ENCODE results near the gene HOXC6. TPM values are rescaled to one million over a fixed set of nuclear protein-coding genes. Genes with fewer than 3 reads are reported as not detected.

The HOXC6 gene
- polyA plus RNA-seq, 2 donors: 1.4 TPM

GRCh38 chr12:54045868-54046521, 17.8 kb downstream of the HOXC6 start:
- H3K9me3 ChIP-seq (ENCODE audit: control insufficient read depth in 2 of 2, insufficient read depth in 1 of 2, low read depth in 1 of 2, low read length in 1 of 2): no peaks in the 10 kb centered on the region
- H3K27ac ChIP-seq (ENCODE audit: low read depth in 2 of 2, low read length in 1 of 2): no peak overlapping the region
- 37 to 46% methylated on average over 16 of the region's 16 CpGs for WGBS, 2 donors
- H3K4me3 ChIP-seq (ENCODE audit: low read depth in 1 of 2, low read length in 2 of 2): peak overlapping the region in 1 of 2 donors; percentile 57
- H3K4me1 ChIP-seq (ENCODE audit: control insufficient read depth in 2 of 2, insufficient read depth in 2 of 2, low read length in 1 of 2): peaks cover 0 to 5% of the 10 kb centered on the region in 2 donors
- no peaks in the 10 kb centered on the region for H3K36me3 ChIP-seq (ENCODE audit: control insufficient read depth in 2 of 2, insufficient read depth in 2 of 2, low read length in 1 of 2)
- H3K27me3 ChIP-seq (ENCODE audit: control insufficient read depth in 1 of 2, insufficient read depth in 2 of 2, low read length in 2 of 2): no peaks in the 10 kb centered on the region

GRCh38 chr12:54046809-54047159, 18.5 kb downstream of the HOXC6 start:
- Histone ChIP-seq H3K36me3 (ENCODE audit: control insufficient read depth in 2 of 2, insufficient read depth in 2 of 2, low read length in 1 of 2) (no peaks in the 10 kb centered on the region), H3K9me3 (ENCODE audit: control insufficient read depth in 2 of 2, insufficient read depth in 1 of 2, low read depth in 1 of 2, low read length in 1 of 2) (no peaks in the 10 kb centered on the region), H3K4me1 (ENCODE audit: control insufficient read depth in 2 of 2, insufficient read depth in 2 of 2, low read length in 1 of 2) (peaks cover 0 to 5% of the 10 kb centered on the region in 2 donors), H3K4me3 (ENCODE audit: low read depth in 1 of 2, low read length in 2 of 2) (peak overlapping the region; percentile 36 to 57), H3K27ac (ENCODE audit: low read depth in 2 of 2, low read length in 1 of 2) (peak overlapping the region; percentile 11 to 68), H3K27me3 (ENCODE audit: control insufficient read depth in 1 of 2, insufficient read depth in 2 of 2, low read length in 2 of 2) (no peaks in the 10 kb centered on the region)
- WGBS, 2 donors: 18 to 24% methylated on average over 27 of the region's 27 CpGs

- H3K27me3 ChIP-seq (ENCODE audit: control insufficient read depth in 1 of 2, insufficient read depth in 2 of 2, low read length in 2 of 2): no peaks in the 10 kb centered on the region
- WGBS, 2 donors: 21 to 24% methylated on average over 61 of the region's 61 CpGs
These were observed 19.1 kb downstream of the HOXC6 start for GRCh38 chr12:54047160-54047963.

GRCh38 chr12:54047964-54048303, 19.7 kb downstream of the HOXC6 start:
- Histone ChIP-seq H3K4me3 (ENCODE audit: low read depth in 1 of 2, low read length in 2 of 2) (peak overlapping the region in 1 of 2 donors; percentile 57), H3K27me3 (ENCODE audit: control insufficient read depth in 1 of 2, insufficient read depth in 2 of 2, low read length in 2 of 2) (no peaks in the 10 kb centered on the region), H3K4me1 (ENCODE audit: control insufficient read depth in 2 of 2, insufficient read depth in 2 of 2, low read length in 1 of 2) (peaks cover 5 to 6% of the 10 kb centered on the region in 2 donors), H3K27ac (ENCODE audit: low read depth in 2 of 2, low read length in 1 of 2) (peak overlapping the region; percentile 11 to 68), H3K9me3 (ENCODE audit: control insufficient read depth in 2 of 2, insufficient read depth in 1 of 2, low read depth in 1 of 2, low read length in 1 of 2) (no peaks in the 10 kb centered on the region), H3K36me3 (ENCODE audit: control insufficient read depth in 2 of 2, insufficient read depth in 2 of 2, low read length in 1 of 2) (no peaks in the 10 kb centered on the region)
- 49 to 50% methylated on average over 8 of the region's 8 CpGs for WGBS, 2 donors

More at GRCh38 chr12:54047160-54047963, 19.1 kb downstream of the HOXC6 start:
- Histone ChIP-seq H3K4me3 (ENCODE audit: low read depth in 1 of 2, low read length in 2 of 2) (peak overlapping the region; percentile 36 to 57), H3K9me3 (ENCODE audit: control insufficient read depth in 2 of 2, insufficient read depth in 1 of 2, low read depth in 1 of 2, low read length in 1 of 2) (no peaks in the 10 kb centered on the region), H3K4me1 (ENCODE audit: control insufficient read depth in 2 of 2, insufficient read depth in 2 of 2, low read length in 1 of 2) (peaks cover under 1 to 5% of the 10 kb centered on the region in 2 donors), H3K36me3 (ENCODE audit: control insufficient read depth in 2 of 2, insufficient read depth in 2 of 2, low read length in 1 of 2) (no peaks in the 10 kb centered on the region), H3K27ac (ENCODE audit: low read depth in 2 of 2, low read length in 1 of 2) (peak overlapping the region; percentile 11 to 68)

- 53 to 63% methylated on average over 3 of the region's 3 CpGs for WGBS, 2 donors
- Histone ChIP-seq H3K4me3 (ENCODE audit: low read depth in 1 of 2, low read length in 2 of 2) (peak overlapping the region in 1 of 2 donors; percentile 57), H3K36me3 (ENCODE audit: control insufficient read depth in 2 of 2, insufficient read depth in 2 of 2, low read length in 1 of 2) (no peaks in the 10 kb centered on the region), H3K27me3 (ENCODE audit: control insufficient read depth in 1 of 2, insufficient read depth in 2 of 2, low read length in 2 of 2) (no peaks in the 10 kb centered on the region), H3K4me1 (ENCODE audit: control insufficient read depth in 2 of 2, insufficient read depth in 2 of 2, low read length in 1 of 2) (peaks cover 5 to 6% of the 10 kb centered on the region in 2 donors), H3K9me3 (ENCODE audit: control insufficient read depth in 2 of 2, insufficient read depth in 1 of 2, low read depth in 1 of 2, low read length in 1 of 2) (no peaks in the 10 kb centered on the region), H3K27ac (ENCODE audit: low read depth in 2 of 2, low read length in 1 of 2) (no peak overlapping the region)
These were observed 20.3 kb downstream of the HOXC6 start for GRCh38 chr12:54048406-54049093.

GRCh38 chr12:54049108-54049507, 20.9 kb downstream of the HOXC6 start:
- Histone ChIP-seq H3K4me3 (ENCODE audit: low read depth in 1 of 2, low read length in 2 of 2) (no peak overlapping the region), H3K36me3 (ENCODE audit: control insufficient read depth in 2 of 2, insufficient read depth in 2 of 2, low read length in 1 of 2) (no peaks in the 10 kb centered on the region), H3K9me3 (ENCODE audit: control insufficient read depth in 2 of 2, insufficient read depth in 1 of 2, low read depth in 1 of 2, low read length in 1 of 2) (no peaks in the 10 kb centered on the region), H3K27me3 (ENCODE audit: control insufficient read depth in 1 of 2, insufficient read depth in 2 of 2, low read length in 2 of 2) (no peaks in the 10 kb centered on the region), H3K27ac (ENCODE audit: low read depth in 2 of 2, low read length in 1 of 2) (no peak overlapping the region), H3K4me1 (ENCODE audit: control insufficient read depth in 2 of 2, insufficient read depth in 2 of 2, low read length in 1 of 2) (peaks cover 5 to 9% of the 10 kb centered on the region in 2 donors)
- WGBS, 2 donors: 52 to 67% methylated on average over 6 of the region's 6 CpGs

- H3K27me3 ChIP-seq (ENCODE audit: control insufficient read depth in 1 of 2, insufficient read depth in 2 of 2, low read length in 2 of 2): no peaks in the 10 kb centered on the region
- H3K4me1 ChIP-seq (ENCODE audit: control insufficient read depth in 2 of 2, insufficient read depth in 2 of 2, low read length in 1 of 2): peaks cover 5 to 11% of the 10 kb centered on the region in 2 donors
- peak overlapping the region; percentile 37 to 65 for H3K27ac ChIP-seq (ENCODE audit: low read depth in 2 of 2, low read length in 1 of 2)
- 36% methylated on average over 2 of the region's 2 CpGs for WGBS, 2 donors
- peak overlapping the region in 1 of 2 donors; percentile 40 for H3K4me3 ChIP-seq (ENCODE audit: low read depth in 1 of 2, low read length in 2 of 2)
- H3K36me3 ChIP-seq (ENCODE audit: control insufficient read depth in 2 of 2, insufficient read depth in 2 of 2, low read length in 1 of 2): no peaks in the 10 kb centered on the region
- H3K9me3 ChIP-seq (ENCODE audit: control insufficient read depth in 2 of 2, insufficient read depth in 1 of 2, low read depth in 1 of 2, low read length in 1 of 2): no peaks in the 10 kb centered on the region
These were observed 22.2 kb downstream of the HOXC6 start for GRCh38 chr12:54050482-54050810.

- 39 to 44% methylated on average over 12 of the region's 12 CpGs for WGBS, 2 donors
- H3K4me1 ChIP-seq (ENCODE audit: control insufficient read depth in 2 of 2, insufficient read depth in 2 of 2, low read length in 1 of 2): peaks cover 5 to 11% of the 10 kb centered on the region in 2 donors
- H3K4me3 ChIP-seq (ENCODE audit: low read depth in 1 of 2, low read length in 2 of 2): no peak overlapping the region
- H3K27ac ChIP-seq (ENCODE audit: low read depth in 2 of 2, low read length in 1 of 2): peak overlapping the region; percentile 73 to 88
- H3K27me3 ChIP-seq (ENCODE audit: control insufficient read depth in 1 of 2, insufficient read depth in 2 of 2, low read length in 2 of 2): no peaks in the 10 kb centered on the region
- no peaks in the 10 kb centered on the region for H3K9me3 ChIP-seq (ENCODE audit: control insufficient read depth in 2 of 2, insufficient read depth in 1 of 2, low read depth in 1 of 2, low read length in 1 of 2)
- H3K36me3 ChIP-seq (ENCODE audit: control insufficient read depth in 2 of 2, insufficient read depth in 2 of 2, low read length in 1 of 2): no peaks in the 10 kb centered on the region
These were observed 23.0 kb downstream of the HOXC6 start for GRCh38 chr12:54051026-54051842.

GRCh38 chr12:54051874-54052437, 23.7 kb downstream of the HOXC6 start:
- H3K36me3 ChIP-seq (ENCODE audit: control insufficient read depth in 2 of 2, insufficient read depth in 2 of 2, low read length in 1 of 2): no peaks in the 10 kb centered on the region
- peaks cover 5 to 11% of the 10 kb centered on the region in 2 donors for H3K4me1 ChIP-seq (ENCODE audit: control insufficient read depth in 2 of 2, insufficient read depth in 2 of 2, low read length in 1 of 2)
- H3K27me3 ChIP-seq (ENCODE audit: control insufficient read depth in 1 of 2, insufficient read depth in 2 of 2, low read length in 2 of 2): no peaks in the 10 kb centered on the region
- peak overlapping the region in 1 of 2 donors; percentile 24 for H3K4me3 ChIP-seq (ENCODE audit: low read depth in 1 of 2, low read length in 2 of 2)
- 23 to 29% methylated on average over 24 of the region's 24 CpGs for WGBS, 2 donors
- H3K27ac ChIP-seq (ENCODE audit: low read depth in 2 of 2, low read length in 1 of 2): peak overlapping the region; percentile 73 to 91
- H3K9me3 ChIP-seq (ENCODE audit: control insufficient read depth in 2 of 2, insufficient read depth in 1 of 2, low read depth in 1 of 2, low read length in 1 of 2): no peaks in the 10 kb centered on the region
